Renal cortex interstitium (tissue), 11 donors: ENCODE measurements around the gene NEXN. TPM values are rescaled to one million over a fixed set of nuclear protein-coding genes. Genes with fewer than 3 reads are reported as not detected.

Experiments
- DNase-seq, 11 donors: peaks; one replicate each; pipeline ENCODE4 v3.0.0-alpha.2; 2013; ENCODE audit warnings: low read depth in 9 of 11, low spot score in 4 of 11; ENCODE audit errors: extremely low read depth in 1 of 11
- polyA plus RNA-seq, 3 donors: library from polyadenylated mRNA; unstranded; fragments of 120-200 nt; gene quantifications; one replicate each; pipeline ENCODE4 v1.2.1, GENCODE V29; 2013; ENCODE audit not compliant: insufficient read length in 3 of 3

The NEXN gene
- polyA plus RNA-seq, 3 donors, result 10.8 to 13.6 (median 13.3) TPM

DNA sequence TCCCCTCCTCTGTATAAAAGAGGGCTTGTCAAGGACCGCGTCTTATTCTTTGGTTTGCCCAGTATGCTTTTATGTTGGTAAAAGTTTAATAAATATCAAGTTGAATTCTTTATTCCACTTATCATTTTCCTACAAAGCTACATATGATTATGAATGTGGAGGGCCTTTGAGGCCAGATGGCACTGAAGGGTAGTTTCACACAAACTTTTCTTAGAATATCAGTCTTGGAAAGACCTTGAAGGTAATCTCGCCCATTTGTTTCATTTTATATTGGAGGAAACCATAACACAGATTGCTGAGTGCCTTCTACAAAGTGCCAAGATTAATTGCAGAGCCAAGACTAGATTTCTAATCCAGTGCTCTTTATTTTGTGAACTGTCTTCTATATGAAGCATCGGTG lies 96.2 kb downstream of the NEXN start:
- no peak for DNase-seq

- DNase-seq, result no peak
Measured at GRCh38 chr1:77986810-77987209, 98.4 kb downstream of the NEXN start.

DNA sequence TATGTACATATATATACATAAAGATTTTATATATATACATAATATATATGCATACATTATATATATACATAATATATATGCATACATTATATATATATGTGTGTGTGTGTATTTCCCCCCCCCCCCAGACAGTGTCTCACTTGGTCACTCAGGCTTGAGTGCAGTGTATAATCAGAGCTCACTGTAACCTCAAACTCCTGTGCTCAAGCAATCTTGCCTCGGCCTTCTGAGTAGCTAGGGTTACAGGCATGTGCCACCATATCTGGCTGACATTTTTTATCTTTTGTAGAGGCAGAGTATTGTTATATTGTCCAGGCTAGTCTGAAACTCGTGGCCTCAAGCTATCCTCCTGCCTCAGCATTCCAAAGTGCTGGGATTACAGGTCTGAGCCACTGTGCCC lies 99.5 kb downstream of the NEXN start:
- DNase-seq, result no peak

GRCh38 chr1:77989744-77990143 lies 101.3 kb downstream of the NEXN start:
- no peak for DNase-seq

DNA sequence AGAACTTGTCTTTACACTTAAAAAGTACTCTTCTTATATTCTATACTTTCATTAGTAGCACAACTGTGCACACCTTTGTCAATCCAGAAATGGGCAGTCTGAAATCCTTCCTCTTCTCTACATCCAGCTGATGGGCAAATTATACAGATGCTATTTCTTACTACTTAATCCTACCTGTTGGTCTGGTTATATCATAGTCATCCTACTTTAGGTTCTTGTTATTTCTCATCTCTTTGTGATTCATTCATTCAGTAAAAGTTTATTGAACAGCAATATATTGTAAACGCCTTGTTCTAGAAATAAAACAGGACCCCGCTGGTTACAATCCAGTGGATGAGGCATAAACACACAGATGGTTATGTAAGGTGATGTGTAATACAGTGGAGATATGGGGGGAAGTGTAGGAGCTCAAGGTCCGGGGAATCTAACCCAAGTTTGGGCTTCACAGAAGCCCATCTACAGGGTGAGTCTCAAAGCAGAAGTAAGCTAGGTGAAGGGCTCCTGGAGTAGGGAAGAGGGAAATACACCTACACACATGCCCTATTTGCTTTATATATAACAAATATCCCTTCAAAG lies 102.3 kb downstream of the NEXN start:
- no peak for DNase-seq

DNA sequence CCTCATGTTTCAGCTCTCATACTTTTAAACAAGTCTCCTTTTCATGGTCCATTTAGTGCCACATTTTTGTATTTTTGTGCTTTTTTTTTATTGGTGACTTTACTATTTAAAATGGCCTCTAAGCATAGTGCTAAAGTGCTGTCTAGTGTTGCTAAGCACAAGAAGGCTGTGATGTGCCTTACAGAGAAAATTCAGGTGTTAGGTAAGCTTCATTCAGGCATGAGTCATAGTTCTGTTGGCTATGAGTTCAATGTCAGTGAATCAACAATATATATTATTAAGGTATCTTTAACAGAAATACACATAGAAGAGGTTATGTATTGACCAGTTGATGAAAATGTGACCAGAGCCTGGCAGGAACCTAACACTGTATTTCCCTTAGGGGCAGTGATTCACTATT lies 103.2 kb downstream of the NEXN start:
- DNase-seq, result no peak

Other genes with a start within 250 kb of the NEXN start
- 10 to 100 TPM; 59.2 to 71.1 (median 67.1) TPM for gene ZZZ3, start 206.0 kb upstream of the NEXN start, polyA plus RNA-seq
- 10 to 100 TPM; 69.1 to 95.2 (median 89.0) TPM for gene USP33, start 128.8 kb upstream of the NEXN start, polyA plus RNA-seq
- gene MIGA1, start 109.0 kb upstream of the NEXN start, polyA plus RNA-seq, result 10 to 100 TPM; 15.7 to 23.3 (median 21.9) TPM
- gene FUBP1, start 90.4 kb downstream of the NEXN start, polyA plus RNA-seq, result 100 to 1,000 TPM; 287 to 396 (median 336) TPM
- 10 to 100 TPM; 31.1 to 41.5 (median 41.1) TPM for gene DNAJB4, start 116.3 kb downstream of the NEXN start, polyA plus RNA-seq
- gene GIPC2, start 157.3 kb downstream of the NEXN start, polyA plus RNA-seq, result 10 to 100 TPM; 15.8 to 20.7 (median 19.7) TPM